Liver (tissue), 9 donors: ENCODE measurements around the gene SNRPD2. TPM values are rescaled to one million over a fixed set of nuclear protein-coding genes. Genes with fewer than 3 reads are reported as not detected.

ENCODE experiments used
- DNase-seq: peaks from one replicate; pipeline ENCODE4 v3.0.0-alpha.2; 2017; ENCODE audit warnings: low spot score
- H3K27ac ChIP-seq, 2 donors: one replicate each; pipeline ENCODE4 v1.7.0; 2013; ENCODE audit warnings: inconsistent platforms in 2 of 2, low read length in 2 of 2, control low read depth in 1 of 2, low read depth in 1 of 2, mild to moderate bottlenecking in 1 of 2
- H3K27me3 ChIP-seq, 4 donors: one replicate each; pipeline versions ENCODE4 v1.6.1 to v1.7.0; 2013; ENCODE audit warnings: low read length in 3 of 4, inconsistent platforms in 1 of 4, mild to moderate bottlenecking in 1 of 4, moderate library complexity in 1 of 4; ENCODE audit not compliant: control insufficient read depth in 4 of 4, insufficient read depth in 4 of 4
- H3K36me3 ChIP-seq, 4 donors: one replicate each; pipeline versions ENCODE4 v1.6.1 to v1.7.0; 2013; ENCODE audit warnings: low read length in 3 of 4, mild to moderate bottlenecking in 3 of 4, low read depth in 1 of 4, moderate library complexity in 1 of 4; ENCODE audit not compliant: control insufficient read depth in 4 of 4, insufficient read depth in 3 of 4
- H3K4me1 ChIP-seq, 4 donors: one replicate each; pipeline versions ENCODE4 v1.6.1 to v1.7.0; 2013; ENCODE audit warnings: low read length in 3 of 4, mild to moderate bottlenecking in 3 of 4, moderate library complexity in 1 of 4; ENCODE audit not compliant: control insufficient read depth in 4 of 4, insufficient read depth in 4 of 4
- H3K4me3 ChIP-seq, 3 donors: one replicate each; pipeline versions ENCODE4 v1.6.1 to v1.7.0; 2013; ENCODE audit warnings: low read length in 3 of 3, control low read depth in 1 of 3, low read depth in 1 of 3, mild to moderate bottlenecking in 1 of 3
- H3K9ac ChIP-seq, 2 donors: one replicate each; pipeline ENCODE4 v1.7.0; 2013; ENCODE audit warnings: low read length in 2 of 2, mild to moderate bottlenecking in 2 of 2, moderate library complexity in 2 of 2, control low read depth in 1 of 2, low read depth in 1 of 2
- H3K9me3 ChIP-seq, 4 donors: one replicate each; pipeline versions ENCODE4 v1.6.1 to v1.7.0; 2013; ENCODE audit warnings: low read length in 3 of 4; ENCODE audit not compliant: control insufficient read depth in 4 of 4
- CTCF ChIP-seq: fragments of 150-350 bp; IDR thresholded peaks from 2 replicates; pipeline ENCODE4 v1.5.1; 2017; ENCODE audit warnings: improper control_type of control experiment, low read depth, low read length; ENCODE audit not compliant: missing input control
- EGR1 ChIP-seq, 2 donors: IDR thresholded peaks; 2 replicates each; pipeline ENCODE4 v1.6.1; 2016 to 2018; ENCODE audit warnings: antibody characterized with exemption in 2 of 2, low read depth in 2 of 2
- FOXA1 ChIP-seq: IDR thresholded peaks from 2 replicates; pipeline ENCODE4 v1.6.1; 2016; ENCODE audit warnings: antibody characterized with exemption
- FOXA2 ChIP-seq: IDR thresholded peaks from 2 replicates; pipeline ENCODE4 v1.6.1; 2016; ENCODE audit warnings: antibody characterized with exemption
- GABPA ChIP-seq, 2 donors: IDR thresholded peaks in 1 of 2; conservative IDR thresholded peaks in 1 of 2; 2 replicates each; pipeline ENCODE4 v1.6.1; 2016; ENCODE audit warnings: antibody characterized with exemption in 2 of 2, mild to moderate bottlenecking in 1 of 2, moderate library complexity in 1 of 2
- HNF4A ChIP-seq, 2 donors: conservative IDR thresholded peaks; 2 replicates each; pipeline ENCODE4 v1.6.1; 2016; ENCODE audit warnings: antibody characterized with exemption in 2 of 2, mild to moderate bottlenecking in 2 of 2
- JUND ChIP-seq, 2 donors: IDR thresholded peaks; 2 replicates each; pipeline ENCODE4 v1.6.1; 2016; ENCODE audit warnings: antibody characterized with exemption in 2 of 2
- MAX ChIP-seq: IDR thresholded peaks from 2 replicates; pipeline ENCODE4 v1.6.1; 2016; ENCODE audit warnings: antibody characterized with exemption
- NR2F2 ChIP-seq: IDR thresholded peaks from 2 replicates; pipeline ENCODE4 v1.6.1; 2016; ENCODE audit warnings: antibody characterized with exemption
- RAD21 ChIP-seq, 2 donors: IDR thresholded peaks; 2 replicates each; pipeline ENCODE4 v1.6.1; 2016; ENCODE audit warnings: antibody characterized with exemption in 2 of 2, mild to moderate bottlenecking in 2 of 2
- REST ChIP-seq: IDR thresholded peaks from 2 replicates; pipeline ENCODE4 v1.6.1; 2016; ENCODE audit warnings: antibody characterized with exemption, mild to moderate bottlenecking
- RXRA ChIP-seq, 2 donors: IDR thresholded peaks; 2 replicates each; pipeline ENCODE4 v1.6.1; 2017 to 2018; ENCODE audit warnings: antibody characterized with exemption in 2 of 2, mild to moderate bottlenecking in 1 of 2
- YY1 ChIP-seq: IDR thresholded peaks from 2 replicates; pipeline ENCODE4 v1.6.1; 2016; ENCODE audit warnings: antibody characterized with exemption, mild to moderate bottlenecking
- ZBTB33 ChIP-seq: IDR thresholded peaks from 2 replicates; pipeline ENCODE4 v1.6.1; 2016; ENCODE audit warnings: antibody characterized with exemption
- WGBS: extraction: QIAGEN DNeasy Blood & Tissue Kit; methylation state at CpG from one replicate; pipeline ENCODE4 v1.1.7; 2013; 5-methylcytosine and 5-hydroxymethylcytosine counted together
- polyA plus RNA-seq, 2 donors: library from polyadenylated mRNA; stranded (reverse) in 1 of 2; unstranded in 1 of 2; fragments of 200-250 nt in 1 of 2; fragments of >200 nt in 1 of 2; fragmentation: Nextera tagmentation in 1 of 2; extraction: Ambion mirVana in 1 of 2; gene quantifications; one replicate each; pipeline versions ENCODE4 v1.2.1 to v1.2.3, GENCODE V29; 2013 to 2015
- total RNA-seq, 2 donors: library from RNA; depleted of rRNA; stranded (reverse); fragments of >200 nt; gene quantifications; one replicate each; pipeline ENCODE4 v1.2.3, GENCODE V29; 2014
- TF ChIP-seq, protein P1 (sequence below): IDR thresholded peaks from 2 replicates; pipeline ENCODE4 v1.6.1; 2016; ENCODE audit warnings: antibody characterized with exemption
- donor health status: healthy.
- donor health status: healthy.
- donor health status: healthy.
- donor health status: healthy.
- donor health status: healthy.

SNRPD2 gene
- total and polyA plus RNA-seq, 4 donors, result 38.6 to 175 (median 90.5) TPM

- WGBS, result 96% methylated on average over 9 of the region's 9 CpGs
- H3K27me3 ChIP-seq, result no peaks in the 10 kb centered on the region
- H3K27ac ChIP-seq, result no peak overlapping the region
- no peak for TF ChIP-seq MAX
- TF ChIP-seq ZBTB33, result no peak
- no peak for TF ChIP-seq JUND (IDR thresholded peaks at IDR 0.05)
- no peak for TF ChIP-seq GABPA (IDR thresholded peaks at IDR 0.05 in 1 of 2, conservative IDR thresholded peaks at IDR 0.05 in 1 of 2)
- no peak for TF ChIP-seq HNF4A (conservative IDR thresholded peaks at IDR 0.05)
- TF ChIP-seq NR2F2, result no peak
- TF ChIP-seq, protein P1, sequence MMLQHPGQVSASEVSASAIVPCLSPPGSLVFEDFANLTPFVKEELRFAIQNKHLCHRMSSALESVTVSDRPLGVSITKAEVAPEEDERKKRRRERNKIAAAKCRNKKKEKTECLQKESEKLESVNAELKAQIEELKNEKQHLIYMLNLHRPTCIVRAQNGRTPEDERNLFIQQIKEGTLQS, result no peak
- TF ChIP-seq EGR1 (IDR thresholded peaks at IDR 0.05; ENCODE audit: low read depth in 2 of 2), result no peak
- TF ChIP-seq REST, result no peak
- DNase-seq, result no peak
- no peaks in the 10 kb centered on the region for H3K9me3 ChIP-seq
- H3K9ac ChIP-seq, result no peak overlapping the region
- no peaks in the 10 kb centered on the region for H3K4me1 ChIP-seq
- no peak overlapping the region for H3K4me3 ChIP-seq
- H3K36me3 ChIP-seq, result peaks cover 0 to 17% (median 8%) of the 10 kb centered on the region in 4 donors
These were observed 13.4 kb upstream of the SNRPD2 start for GRCh38 chr19:45705115-45705514.

- Histone ChIP-seq H3K4me3 (no peak overlapping the region), H3K4me1 (no peaks in the 10 kb centered on the region), H3K27me3 (no peaks in the 10 kb centered on the region), H3K27ac (no peak overlapping the region), H3K9me3 (no peaks in the 10 kb centered on the region), H3K36me3 (peaks cover 0 to 20% (median 11%) of the 10 kb centered on the region in 4 donors), H3K9ac (no peak overlapping the region)
- no peak for TF ChIP-seq RAD21 (IDR thresholded peaks at IDR 0.05)
- no peak for TF ChIP-seq FOXA2
- TF ChIP-seq RXRA (IDR thresholded peaks at IDR 0.05), result no peak
- no peak for TF ChIP-seq MAX
- no peak for TF ChIP-seq GABPA (IDR thresholded peaks at IDR 0.05 in 1 of 2, conservative IDR thresholded peaks at IDR 0.05 in 1 of 2)
- no peak for TF ChIP-seq EGR1 (IDR thresholded peaks at IDR 0.05; ENCODE audit: low read depth in 2 of 2)
- no peak for TF ChIP-seq FOXA1
- TF ChIP-seq CTCF, result no peak
- no peak for TF ChIP-seq YY1
- no peak for DNase-seq
- 84% methylated on average over 7 of the region's 7 CpGs for WGBS
These were observed 9.9 kb upstream of the SNRPD2 start for GRCh38 chr19:45701676-45702075.
